Stimulated activated CD4-positive, alpha-beta T cell treated with anti-CD3 and anti-CD28 coated beads, Interleukin-4, amount 100 ng/mL, for 1 hour (primary cell): ENCODE measurements around the gene SHROOM2.
"Not testable (repeated sequence)": the region's sequence is repeated elsewhere in the genome, so short reads cannot be mapped to it uniquely, and the experiment has no call there.

ENCODE experiments used
- DNase-seq: peaks from one replicate; pipeline ENCODE4 v3.0.0-alpha.2; 2020

Gene SHROOM2

GRCh38 chrX:9784332-9784731 is 1.9 kb upstream of the SHROOM2 start:
- DNase-seq: no peak

DNA sequence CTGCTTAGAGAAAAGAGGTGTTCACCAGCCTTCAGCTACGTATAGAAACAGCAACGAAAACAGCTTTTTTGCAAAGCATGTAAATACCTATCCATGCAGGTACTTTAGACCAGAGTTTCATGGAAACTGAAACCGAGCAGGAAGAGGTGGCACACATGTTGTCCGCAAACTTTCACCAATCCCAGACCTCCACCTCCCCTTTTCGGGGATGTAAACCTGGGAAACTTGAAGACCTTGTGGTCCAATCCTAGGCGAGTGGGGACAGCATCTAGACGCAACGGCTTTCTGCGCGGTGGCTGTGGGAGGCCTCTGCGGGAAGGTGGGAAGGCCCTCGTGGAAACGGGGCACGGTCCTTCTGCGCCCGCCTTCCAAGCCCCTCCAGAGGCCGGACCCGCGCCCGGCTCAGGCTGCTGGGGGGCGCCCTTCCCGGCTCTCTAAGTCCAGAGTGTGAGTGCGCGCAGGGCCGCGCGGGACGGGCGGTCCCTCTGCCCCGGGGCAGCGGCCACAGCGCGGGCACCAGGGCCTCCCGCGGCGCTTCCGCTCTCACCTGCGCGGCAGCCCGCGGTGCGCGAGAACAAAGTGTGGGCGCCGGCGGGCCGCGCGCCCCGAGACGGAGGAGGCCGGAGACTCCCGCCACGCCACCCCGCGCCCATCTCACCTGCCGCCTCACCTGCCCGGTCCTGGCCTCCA is 830 bp upstream of the SHROOM2 start:
- no peak for DNase-seq

- DNase-seq: no peak
Observed at GRCh38 chrX:9786798-9787635, 788 bp downstream of the SHROOM2 start.

DNA sequence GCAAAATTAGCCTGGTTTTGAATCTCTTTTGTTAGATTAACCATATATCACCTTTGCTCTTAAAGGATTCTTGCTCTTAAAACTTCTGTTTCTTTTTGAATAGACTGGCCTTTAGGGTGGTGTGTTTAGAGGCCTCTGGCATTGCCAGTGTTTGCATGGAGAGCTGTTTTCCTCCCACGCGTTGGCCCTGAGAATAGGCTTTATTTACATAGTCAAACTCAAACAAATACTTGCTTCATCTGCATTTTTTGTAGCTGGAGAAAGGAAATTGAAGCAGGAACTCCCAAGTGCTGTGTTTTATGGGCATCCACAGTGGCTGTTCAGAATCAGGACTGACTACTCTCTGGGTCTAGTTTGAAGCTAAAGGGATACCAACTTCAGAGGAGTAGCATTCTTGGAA is 2.7 kb downstream of the SHROOM2 start:
- DNase-seq: no peak

GRCh38 chrX:9789555-9789954 is 3.3 kb downstream of the SHROOM2 start:
- DNase-seq: no peak

DNA sequence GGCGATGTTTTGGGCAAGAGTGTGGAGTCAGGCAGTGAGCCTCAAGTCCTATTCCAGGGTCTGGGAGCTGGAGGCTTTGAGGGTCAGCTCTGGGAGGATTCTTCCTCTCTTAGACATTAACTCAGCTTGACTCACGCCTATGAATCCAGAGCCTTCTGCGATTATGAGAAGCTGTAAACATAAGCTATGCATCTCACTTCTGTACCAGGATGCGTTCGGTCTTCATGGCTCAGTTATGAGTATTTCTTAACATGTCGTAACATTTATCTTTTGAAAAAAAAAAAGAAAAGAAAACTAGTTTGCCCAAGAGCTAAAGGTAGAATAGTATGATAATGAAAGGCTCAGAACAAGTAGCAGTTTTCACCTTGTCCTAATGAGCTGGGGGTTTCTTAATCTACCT is 4.6 kb downstream of the SHROOM2 start:
- DNase-seq: no peak

GRCh38 chrX:9794495-9794894 is 8.3 kb downstream of the SHROOM2 start:
- DNase-seq: no peak

- no peak for DNase-seq
Observed at GRCh38 chrX:9797384-9798360, 11.4 kb downstream of the SHROOM2 start.

GRCh38 chrX:9802737-9803136 is 16.5 kb downstream of the SHROOM2 start:
- DNase-seq: no peak

- DNase-seq: no peak
Observed at GRCh38 chrX:9804444-9804843, 18.2 kb downstream of the SHROOM2 start.

GRCh38 chrX:9805956-9806355 is 19.7 kb downstream of the SHROOM2 start:
- DNase-seq: no peak

- no peak for DNase-seq
Observed at GRCh38 chrX:9807355-9808182, 21.3 kb downstream of the SHROOM2 start.

DNA sequence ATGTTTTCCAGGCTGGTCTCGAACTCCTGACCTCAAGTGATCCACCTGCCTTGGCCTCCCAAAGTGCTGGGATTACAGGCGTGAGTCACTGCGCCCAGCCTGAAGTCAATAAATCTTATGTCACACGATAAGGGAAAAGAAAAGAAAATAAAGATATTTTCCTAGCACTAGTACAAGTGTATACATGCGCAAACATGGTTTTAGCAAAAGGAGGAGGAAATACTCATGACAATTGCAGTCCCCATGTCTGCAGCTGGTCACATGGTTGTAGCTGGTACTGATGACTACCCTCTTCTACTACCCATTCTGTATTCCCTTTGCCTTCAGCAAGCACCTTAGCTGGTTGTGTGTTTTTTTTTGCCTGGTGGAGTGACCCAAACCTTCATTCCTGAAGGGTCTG is 23.6 kb downstream of the SHROOM2 start:
- not testable (repeated sequence) for DNase-seq

DNA sequence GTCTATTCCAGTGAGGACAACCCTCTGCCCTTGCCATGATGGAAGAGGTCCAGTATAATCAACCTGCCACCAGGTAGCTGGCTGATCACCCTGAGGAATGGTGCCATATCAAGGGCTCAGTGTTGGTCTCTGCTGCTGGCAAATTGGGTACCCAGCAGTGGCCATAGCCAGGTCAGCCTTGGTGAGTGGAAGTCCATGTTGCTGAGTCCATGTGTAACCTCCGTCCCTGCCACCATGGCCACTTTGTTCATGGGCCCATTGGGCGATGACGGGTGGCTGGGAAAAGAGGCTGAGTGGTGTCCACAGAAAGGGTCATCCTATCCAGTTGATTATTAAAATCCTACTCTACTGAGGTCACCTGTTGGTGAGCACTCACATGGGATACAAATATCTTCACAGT is 24.9 kb downstream of the SHROOM2 start:
- DNase-seq: not testable (repeated sequence)

GRCh38 chrX:9816084-9816700 is 30.0 kb downstream of the SHROOM2 start:
- no peak for DNase-seq

GRCh38 chrX:9821572-9821971 is 35.3 kb downstream of the SHROOM2 start:
- no peak for DNase-seq

GRCh38 chrX:9824554-9824953 is 38.3 kb downstream of the SHROOM2 start:
- DNase-seq: no peak

DNA sequence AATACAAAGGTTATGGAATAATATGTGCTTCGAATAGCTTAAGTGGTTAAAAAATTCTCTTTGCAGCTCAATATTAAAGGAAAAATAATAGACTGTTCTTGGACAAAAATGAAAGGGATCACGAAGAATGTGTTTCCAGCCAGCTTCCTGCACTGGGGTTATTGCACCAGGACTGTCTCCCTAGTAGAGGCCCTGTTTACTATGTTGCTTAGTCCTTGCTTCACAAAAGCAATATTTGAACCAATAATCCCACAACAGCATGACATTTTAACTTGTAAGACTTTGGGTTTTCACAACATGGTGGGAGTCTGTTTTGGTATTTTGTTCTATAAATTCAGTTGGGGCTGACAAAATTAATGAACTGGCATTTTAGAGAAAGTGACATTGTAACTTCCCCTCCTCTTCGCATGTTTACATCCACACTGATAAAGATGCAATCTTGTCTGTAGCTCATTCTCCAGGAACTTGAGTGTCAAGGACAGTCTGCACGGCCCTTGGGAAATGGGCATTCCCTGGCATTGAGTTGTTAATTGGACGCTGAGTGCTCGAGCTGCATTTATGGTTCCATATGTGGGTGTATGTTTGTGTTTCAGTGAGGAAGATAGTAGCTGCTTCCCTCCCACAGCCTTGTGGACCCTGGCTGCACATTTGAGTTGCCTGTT is 39.0 kb downstream of the SHROOM2 start:
- DNase-seq: no peak

GRCh38 chrX:9825966-9826365 is 39.7 kb downstream of the SHROOM2 start:
- DNase-seq: no peak

- no peak for DNase-seq
Observed at GRCh38 chrX:9829308-9830267, 43.4 kb downstream of the SHROOM2 start.
